HL-60 (cell line): ENCODE measurements around the gene NTN1.

Experiments used
- DNase-seq, 2 experiments: peaks; one replicate each; pipeline ENCODE4 v3.0.0-alpha.2; 2010 to 2020; ENCODE audit warnings: low read depth in 1 of 2, low spot score in 1 of 2
- H3K27ac ChIP-seq: fragments of 250-450 bp; sonication (Bioruptor Pico); replicated peaks from 2 replicates; pipeline ENCODE4 v1.5.1; 2020; ENCODE audit warnings: mild to moderate bottlenecking, moderate library complexity
- H3K27me3 ChIP-seq: fragments of 250-450 bp; sonication (Bioruptor Pico); 2 replicates; pipeline ENCODE4 v1.5.1; 2021; ENCODE audit warnings: mild to moderate bottlenecking, moderate library complexity; ENCODE audit not compliant: insufficient read depth, poor library complexity, severe bottlenecking
- H3K4me3 ChIP-seq: replicated peaks from 2 replicates; pipeline ENCODE4 v1.5.1; 2011; ENCODE audit warnings: mild to moderate bottlenecking, control low read depth, low read length; ENCODE audit not compliant: insufficient read depth
- CTCF ChIP-seq: IDR thresholded peaks from one replicate; pipeline ENCODE4 v1.5.1; 2011; ENCODE audit warnings: low read length, control low read depth, inconsistent platforms; ENCODE audit not compliant: insufficient read depth
- GABPA ChIP-seq: IDR thresholded peaks from 2 replicates; pipeline ENCODE4 v1.6.1; 2012; ENCODE audit warnings: low read depth
- POLR2AphosphoS5 ChIP-seq: IDR thresholded peaks from 2 replicates; pipeline ENCODE4 v1.6.1; 2012; ENCODE audit warnings: low read depth
- REST ChIP-seq: IDR thresholded peaks from 2 replicates; pipeline ENCODE4 v1.6.1; 2012; ENCODE audit warnings: low read depth; ENCODE audit not compliant: insufficient replicate concordance
- SPI1 ChIP-seq: IDR thresholded peaks from 2 replicates; pipeline ENCODE4 v1.6.1; 2012; ENCODE audit warnings: low read depth, mild to moderate bottlenecking, borderline replicate concordance

Gene NTN1

GRCh38 chr17:9195411-9195810 is 174.1 kb downstream of the NTN1 start:
- no peak overlapping the region for H3K27ac ChIP-seq
- no peak overlapping the region for H3K4me3 ChIP-seq
- TF ChIP-seq GABPA (no peak), CTCF (no peak), POLR2AphosphoS5 (no peak), SPI1 (no peak), REST (no peak)
- DNase-seq, result no peak
- H3K27me3 ChIP-seq, result no peaks in the 10 kb centered on the region

- TF ChIP-seq POLR2AphosphoS5, result no peak
- no peak for TF ChIP-seq REST
- no peak for TF ChIP-seq GABPA
- no peak for TF ChIP-seq SPI1
- TF ChIP-seq CTCF, result no peak
- DNase-seq, result no peak
- H3K27me3 ChIP-seq, result no peaks in the 10 kb centered on the region
- H3K4me3 ChIP-seq, result no peak overlapping the region
- H3K27ac ChIP-seq, result no peak overlapping the region
These were observed 174.8 kb downstream of the NTN1 start for GRCh38 chr17:9195961-9196670.

GRCh38 chr17:9199571-9200551 is 178.6 kb downstream of the NTN1 start:
- no peaks in the 10 kb centered on the region for H3K27me3 ChIP-seq
- H3K27ac ChIP-seq, result no peak overlapping the region
- no peak overlapping the region for H3K4me3 ChIP-seq
- no peak for DNase-seq
- no peak for TF ChIP-seq POLR2AphosphoS5
- no peak for TF ChIP-seq CTCF
- TF ChIP-seq SPI1, result no peak
- TF ChIP-seq REST, result no peak
- no peak for TF ChIP-seq GABPA
